ENCODE results near the gene RHOBTB1. TPM values are rescaled to one million over a fixed set of nuclear protein-coding genes. Genes with fewer than 3 reads are reported as not detected.

Gene RHOBTB1
- total and polyA plus RNA-seq, 2 experiments from 2014 or later, result 4.6 to 13.2 TPM

- no peaks in the 10 kb centered on the region for H3K36me3 ChIP-seq (ENCODE audit: insufficient read depth)
- TF ChIP-seq EZH2phosphoT487 (IDR thresholded peaks at IDR 0.05; ENCODE audit: unreplicated experiment) (no peak), NANOG (IDR thresholded peaks at IDR 0.05; ENCODE audit: borderline replicate concordance) (no peak), JUNB (IDR thresholded peaks at IDR 0.05; ENCODE audit: unreplicated experiment) (no peak)
- no peaks in the 10 kb centered on the region for H3K4me1 ChIP-seq (ENCODE audit: insufficient read depth)
- H3K27ac ChIP-seq (ENCODE audit: low read depth), result no peak overlapping the region
- H3K4me1 Mint-ChIP-seq, result peaks cover 7% of the 10 kb centered on the region; the same call in 2 of the 3 replicates
- no peaks in the 10 kb centered on the region for H3F3A ChIP-seq (replicated peaks; ENCODE audit: low read depth)
- H4K20me1 ChIP-seq (replicated peaks; ENCODE audit: insufficient read depth), result no peaks in the 10 kb centered on the region
- H3K79me2 ChIP-seq (replicated peaks; ENCODE audit: insufficient read depth), result no peaks in the 10 kb centered on the region
- H3K9me2 ChIP-seq (ENCODE audit: insufficient read depth), result peaks cover 13% of the 10 kb centered on the region; the same call in 1 of the 2 replicates
- ATAC-seq (no peak), DNase-seq (ENCODE audit: low spot score) (no peak)
- H2AFZ ChIP-seq, result no peak overlapping the region
- H3K9me3 Mint-ChIP-seq, result no peaks in the 10 kb centered on the region
- no peaks in the 10 kb centered on the region; the same call in 2 of the 3 replicates for H3K36me3 Mint-ChIP-seq (ENCODE audit: low read depth)
- H3K4me3 Mint-ChIP-seq, result no peak overlapping the region
- no peak overlapping the region for H3K27ac Mint-ChIP-seq
- no peak overlapping the region for H3K4me3 ChIP-seq
- H3K4me2 ChIP-seq, result no peak overlapping the region
- no peaks in the 10 kb centered on the region for H3K27me3 Mint-ChIP-seq (ENCODE audit: insufficient read depth, low read depth, poor library complexity)
- H3K27me3 ChIP-seq (ENCODE audit: insufficient read depth), result no peaks in the 10 kb centered on the region
These were observed 26.4 kb downstream of the RHOBTB1 start for GRCh38 chr10:60917331-60918280.

GRCh38 chr10:60916025-60916424 lies 28.0 kb downstream of the RHOBTB1 start:
- H3F3A ChIP-seq (replicated peaks; ENCODE audit: low read depth), result no peaks in the 10 kb centered on the region
- no peaks in the 10 kb centered on the region for H3K36me3 ChIP-seq (ENCODE audit: insufficient read depth)
- peaks cover 7% of the 10 kb centered on the region; the same call in 2 of the 3 replicates for H3K4me1 Mint-ChIP-seq
- H3K27me3 ChIP-seq (ENCODE audit: insufficient read depth), result no peaks in the 10 kb centered on the region
- H3K27me3 Mint-ChIP-seq (ENCODE audit: insufficient read depth, low read depth, poor library complexity), result no peaks in the 10 kb centered on the region
- no peak overlapping the region for H3K4me2 ChIP-seq
- ATAC-seq (peak; percentile 79), DNase-seq (ENCODE audit: low spot score) (peak; percentile 60)
- H3K27ac Mint-ChIP-seq, result no peak overlapping the region
- H3K4me3 Mint-ChIP-seq, result no peak overlapping the region
- 0 out of 2 replicates have a peak, but pooled peaks cover 13% of the 10 kb centered on the region for H3K9me2 ChIP-seq (ENCODE audit: insufficient read depth)
- H3K27ac ChIP-seq (ENCODE audit: low read depth), result no peak overlapping the region
- H3K4me1 ChIP-seq (ENCODE audit: insufficient read depth), result no peaks in the 10 kb centered on the region
- H3K79me2 ChIP-seq (replicated peaks; ENCODE audit: insufficient read depth), result no peaks in the 10 kb centered on the region
- no peaks in the 10 kb centered on the region for H4K20me1 ChIP-seq (replicated peaks; ENCODE audit: insufficient read depth)
- H3K36me3 Mint-ChIP-seq (ENCODE audit: low read depth), result peaks cover 3% of the 10 kb centered on the region; the same call in 1 of the 3 replicates
- H3K4me3 ChIP-seq, result no peak overlapping the region
- H3K9me3 Mint-ChIP-seq, result no peaks in the 10 kb centered on the region
- no peak overlapping the region for H2AFZ ChIP-seq
- TF ChIP-seq STAT1 (IDR thresholded peaks at IDR 0.05; ENCODE audit: unreplicated experiment) (no peak), EZH2phosphoT487 (IDR thresholded peaks at IDR 0.05; ENCODE audit: unreplicated experiment) (no peak), ZNF462 (CRISPR knock-in tag; IDR thresholded peaks at IDR 0.05) (no peak), CREB1 (CRISPR knock-in tag; IDR thresholded peaks at IDR 0.05; ENCODE audit: low read depth) (no peak), POLR2AphosphoS5 (IDR thresholded peaks at IDR 0.05; ENCODE audit: low read depth) (no peak), REST (IDR thresholded peaks at IDR 0.05; ENCODE audit: unreplicated experiment) (no peak)

Measured in GM23338 (cell line).